Smooth muscle cell (in vitro differentiated cells): ENCODE results near the gene BCCIP. TPM values are rescaled to one million over a fixed set of nuclear protein-coding genes. Genes with fewer than 3 reads are reported as not detected.

Source experiments
- DNase-seq: peaks from one replicate; lab custom pipeline; 2025; ENCODE audit not compliant: unreplicated experiment; lab: John Stamatoyannopoulos, UW
- H2AFZ ChIP-seq: fragments of 200-600 bp; sonication (generic); 2 replicates; pipeline ENCODE4 v1.6.0; 2016; ENCODE audit warnings: antibody characterized with exemption, low read depth, mild to moderate bottlenecking
- H3F3A ChIP-seq: fragments of 200-600 bp; sonication (generic); 2 replicates; pipeline ENCODE4 v1.6.0; 2017; ENCODE audit warnings: antibody characterized with exemption, low read depth
- H3K27ac ChIP-seq: fragments of 200-600 bp; sonication (generic); 2 replicates; pipeline ENCODE4 v1.5.1; 2016; ENCODE audit warnings: low read depth, mild to moderate bottlenecking
- H3K27me3 ChIP-seq: fragments of 200-600 bp; sonication (generic); 2 replicates; pipeline ENCODE4 v1.6.1; 2016; ENCODE audit warnings: low read depth, mild to moderate bottlenecking
- H3K36me3 ChIP-seq: fragments of 200-600 bp; sonication (generic); 2 replicates; pipeline ENCODE4 v1.5.1; 2016; ENCODE audit warnings: low read depth
- H3K4me1 ChIP-seq: fragments of 200-600 bp; sonication (generic); 2 replicates; pipeline ENCODE4 v1.5.1; 2016; ENCODE audit warnings: low read depth
- H3K4me2 ChIP-seq: fragments of 200-600 bp; sonication (generic); 2 replicates; pipeline ENCODE4 v1.6.0; 2016; ENCODE audit warnings: mild to moderate bottlenecking
- H3K4me3 ChIP-seq: fragments of 200-600 bp; sonication (generic); 2 replicates; pipeline ENCODE4 v1.5.1; 2016; ENCODE audit warnings: mild to moderate bottlenecking
- H3K79me2 ChIP-seq: fragments of 200-600 bp; sonication (generic); 2 replicates; pipeline ENCODE4 v1.6.0; 2016; ENCODE audit warnings: low read depth, mild to moderate bottlenecking
- H3K9ac ChIP-seq: fragments of 200-600 bp; sonication (generic); 2 replicates; pipeline ENCODE4 v1.6.0; 2016; ENCODE audit warnings: low read depth
- H3K9me3 ChIP-seq: fragments of 200-600 bp; sonication (generic); replicated peaks from 2 replicates; pipeline ENCODE4 v1.5.1; 2016; ENCODE audit warnings: low read depth
- H4K20me1 ChIP-seq: fragments of 200-600 bp; sonication (generic); 2 replicates; pipeline ENCODE4 v1.6.0; 2016; ENCODE audit warnings: low read depth
- WGBS: methylation state at CpG from one replicate; pipeline ENCODE4 v1.1.7; 2016; ENCODE audit warnings: low lambda C conversion rate; 5-methylcytosine and 5-hydroxymethylcytosine counted together
- polyA plus RNA-seq: library from polyadenylated mRNA; unstranded; fragments of >200 nt; fragmentation: Nextera tagmentation; extraction: Ambion mirVana; gene quantifications from 2 replicates; pipeline ENCODE4 v1.2.1, GENCODE V29; 2016
- total RNA-seq: library from RNA; depleted of rRNA; stranded (reverse); fragments of >200 nt; gene quantifications from 2 replicates; pipeline ENCODE4 v1.2.3, GENCODE V29; 2014
- TF ChIP-seq, protein P1 (sequence below): fragments of 200-600 bp; sonication (generic); IDR thresholded peaks from 2 replicates; pipeline ENCODE4 v1.5.1; 2017; ENCODE audit warnings: borderline replicate concordance, mild to moderate bottlenecking, antibody characterized with exemption; ENCODE audit not compliant: insufficient read depth, poor library complexity, severe bottlenecking

The BCCIP gene
- total and polyA plus RNA-seq, 2 experiments from 2014 or later: 55.3 to 87.5 TPM

DNA sequence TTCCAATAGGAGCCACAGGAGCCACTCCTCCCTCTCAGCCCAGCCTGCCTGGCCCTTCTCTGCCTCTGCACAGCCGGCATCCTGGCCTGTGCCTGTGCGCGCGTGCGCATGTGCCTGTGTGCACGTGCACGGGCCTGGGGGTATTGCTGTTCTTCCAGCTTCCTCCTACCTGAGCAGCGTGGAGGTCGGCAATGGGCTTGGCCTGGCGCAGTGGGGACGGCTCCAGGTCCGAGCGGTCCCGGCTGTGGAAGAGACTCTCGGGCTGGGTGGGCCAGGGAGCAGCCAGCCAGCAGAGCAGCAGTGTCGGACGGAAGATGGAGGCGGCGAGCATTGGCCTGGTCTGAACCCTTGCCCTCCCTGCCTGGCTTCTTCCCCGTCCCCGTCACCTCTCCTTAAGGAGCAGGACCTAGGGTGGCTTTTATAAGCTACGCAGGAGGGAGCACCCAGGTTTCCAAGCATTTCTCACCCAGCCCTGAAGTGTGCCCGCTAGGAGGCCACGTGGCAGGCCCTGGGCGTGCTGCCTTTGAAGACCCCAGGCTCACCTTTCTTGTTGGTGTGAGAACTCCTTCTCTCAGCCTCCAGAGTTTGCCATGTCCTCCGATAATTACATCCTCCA, 47.7 kb upstream of the BCCIP start, which contains the start of gene MMP21:
Gene MMP21 (minus strand): TSS at position 331 of the 616 bp plus-strand sequence. CDS start 0 bp downstream, at position 331.
- Histone ChIP-seq H3K27me3 (no peaks in the 10 kb centered on the region), H3K4me2 (no peak within 1 kb of the TSS), H2AFZ (no peak within 1 kb of the TSS), H3K4me1 (no peaks in the 10 kb centered on the region), H4K20me1 (no peaks in the 10 kb centered on the region), H3F3A (no peaks in the 10 kb centered on the region), H3K9ac (no peak within 1 kb of the TSS), H3K9me3 (no peaks in the 10 kb centered on the region), H3K79me2 (no peaks in the 10 kb centered on the region), H3K36me3 (no peaks in the 10 kb centered on the region), H3K4me3 (no peak within 1 kb of the TSS), H3K27ac (no peak within 1 kb of the TSS)
- no peak for DNase-seq
- TF ChIP-seq, protein P1, sequence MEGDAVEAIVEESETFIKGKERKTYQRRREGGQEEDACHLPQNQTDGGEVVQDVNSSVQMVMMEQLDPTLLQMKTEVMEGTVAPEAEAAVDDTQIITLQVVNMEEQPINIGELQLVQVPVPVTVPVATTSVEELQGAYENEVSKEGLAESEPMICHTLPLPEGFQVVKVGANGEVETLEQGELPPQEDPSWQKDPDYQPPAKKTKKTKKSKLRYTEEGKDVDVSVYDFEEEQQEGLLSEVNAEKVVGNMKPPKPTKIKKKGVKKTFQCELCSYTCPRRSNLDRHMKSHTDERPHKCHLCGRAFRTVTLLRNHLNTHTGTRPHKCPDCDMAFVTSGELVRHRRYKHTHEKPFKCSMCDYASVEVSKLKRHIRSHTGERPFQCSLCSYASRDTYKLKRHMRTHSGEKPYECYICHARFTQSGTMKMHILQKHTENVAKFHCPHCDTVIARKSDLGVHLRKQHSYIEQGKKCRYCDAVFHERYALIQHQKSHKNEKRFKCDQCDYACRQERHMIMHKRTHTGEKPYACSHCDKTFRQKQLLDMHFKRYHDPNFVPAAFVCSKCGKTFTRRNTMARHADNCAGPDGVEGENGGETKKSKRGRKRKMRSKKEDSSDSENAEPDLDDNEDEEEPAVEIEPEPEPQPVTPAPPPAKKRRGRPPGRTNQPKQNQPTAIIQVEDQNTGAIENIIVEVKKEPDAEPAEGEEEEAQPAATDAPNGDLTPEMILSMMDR: no peak
- 97% methylated on average over 26 of the region's 26 CpGs for WGBS

DNA sequence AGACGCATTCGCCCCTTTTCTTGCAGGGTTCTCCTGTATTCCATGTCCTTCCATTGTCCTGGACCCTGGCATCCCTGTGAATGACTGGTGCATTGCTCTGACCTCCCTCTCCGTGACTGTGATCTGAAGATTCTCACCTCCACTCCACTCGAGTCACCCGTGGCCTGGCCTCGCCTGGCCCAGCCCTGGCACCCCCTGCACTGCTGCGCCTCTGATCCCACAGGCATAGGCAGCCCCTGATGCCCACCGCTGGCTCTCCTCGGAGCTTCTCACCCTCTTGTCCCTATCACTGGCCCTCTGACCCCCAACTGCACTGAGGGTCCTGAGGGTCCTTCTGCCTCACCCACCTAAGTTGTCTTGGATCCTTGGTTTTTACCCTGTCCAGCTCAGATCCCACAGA, 45.5 kb upstream of the BCCIP start:
- Histone ChIP-seq H3K4me2 (no peak overlapping the region), H3K9ac (no peak overlapping the region), H3K9me3 (no peaks in the 10 kb centered on the region), H3K4me3 (no peak overlapping the region), H4K20me1 (no peaks in the 10 kb centered on the region), H3F3A (no peaks in the 10 kb centered on the region), H3K79me2 (no peaks in the 10 kb centered on the region), H3K36me3 (no peaks in the 10 kb centered on the region), H3K27me3 (no peaks in the 10 kb centered on the region), H2AFZ (no peak overlapping the region), H3K4me1 (no peaks in the 10 kb centered on the region), H3K27ac (no peak overlapping the region)
- TF ChIP-seq, protein P1: no peak
- WGBS: 91% methylated on average over 9 of the region's 9 CpGs
- DNase-seq: no peak

DNA sequence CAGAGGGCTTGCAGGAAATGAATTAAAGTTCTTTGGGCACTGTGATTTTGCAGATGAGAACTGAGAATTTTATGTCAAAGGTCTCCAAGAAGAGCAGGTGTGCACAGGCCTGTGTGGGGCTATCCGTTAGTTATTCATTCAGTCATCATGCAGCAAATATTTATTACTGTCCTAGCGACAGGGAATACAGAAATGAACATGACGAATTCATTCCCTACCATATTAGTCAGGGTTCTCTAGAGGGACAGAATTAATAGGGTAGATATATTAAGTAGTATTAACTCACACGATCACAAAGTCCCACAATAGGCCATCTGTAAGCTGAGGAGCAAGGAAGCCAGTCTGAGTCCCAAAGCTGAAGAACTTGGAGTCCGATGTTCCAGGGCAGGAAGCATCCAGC, 44.8 kb upstream of the BCCIP start:
- TF ChIP-seq, protein P1: no peak
- no peak for DNase-seq
- H3K4me1 ChIP-seq: no peaks in the 10 kb centered on the region
- H3K79me2 ChIP-seq: no peaks in the 10 kb centered on the region
- H3K9me3 ChIP-seq: no peaks in the 10 kb centered on the region
- no peaks in the 10 kb centered on the region for H3F3A ChIP-seq
- no peaks in the 10 kb centered on the region for H3K27me3 ChIP-seq
- no peaks in the 10 kb centered on the region for H4K20me1 ChIP-seq
- H2AFZ ChIP-seq: no peak overlapping the region
- 71% methylated on average over 5 of the region's 5 CpGs for WGBS
- H3K4me3 ChIP-seq: no peak overlapping the region
- no peak overlapping the region for H3K9ac ChIP-seq
- H3K4me2 ChIP-seq: no peak overlapping the region
- no peak overlapping the region for H3K27ac ChIP-seq
- no peaks in the 10 kb centered on the region for H3K36me3 ChIP-seq
